Pancreas (tissue), 10 donors: Measurements from ENCODE around the gene ELOVL6. TPM values are rescaled to one million over a fixed set of nuclear protein-coding genes. Genes with fewer than 3 reads are reported as not detected.

Experiments used
- ATAC-seq, 4 donors: fragments of 200-7000 bp; cut with Tn5 transposase; one replicate each; pipeline versions ENCODE4 v1.8.0 to v1.9.1; 2020; ENCODE audit warnings: mild to moderate bottlenecking in 4 of 4, moderate library complexity in 4 of 4
- DNase-seq, 6 donors: peaks; one replicate each; pipeline ENCODE4 v3.0.0-alpha.2; 2020
- FAIRE-seq: peaks from 2 replicates; lab custom pipeline; 2012; peaks lifted over from hg19 to GRCh38; lab: Jason Lieb, UNC
- H3K27ac ChIP-seq, 4 donors: fragments of 200-600 bp; sonication (generic); 1 replicate in 3 of 4; 2 replicates in 1 of 4; pipeline versions ENCODE4 v1.5.0 to v1.8.0; 2020
- H3K27me3 ChIP-seq, 4 donors: fragments of 200-600 bp; one replicate each; pipeline ENCODE4 v1.8.0; 2021
- H3K36me3 ChIP-seq, 3 donors: fragments of 200-600 bp; sonication (generic) in 1 of 3; one replicate each; pipeline versions ENCODE4 v1.5.0 to v1.8.0; 2020 to 2021
- H3K4me1 ChIP-seq, 3 donors: fragments of 200-600 bp; one replicate each; pipeline ENCODE4 v1.8.0; 2021
- H3K4me3 ChIP-seq, 4 donors: fragments of 200-600 bp; sonication (generic) in 2 of 4; one replicate each; pipeline versions ENCODE4 v1.5.0 to v1.8.0; 2020 to 2021
- H3K9me3 ChIP-seq, 4 donors: fragments of 200-600 bp; one replicate each; pipeline ENCODE4 v1.8.0; 2021
- CTCF ChIP-seq, 4 donors: fragments of 200-600 bp; sonication (generic) in 3 of 4; IDR thresholded peaks; one replicate each; pipeline versions ENCODE4 v1.5.0 to v1.8.0; 2021; ENCODE audit warnings: antibody characterized with exemption in 4 of 4
- WGBS, 2 donors: extraction: QIAGEN DNeasy Blood & Tissue Kit; methylation state at CpG; one replicate each; pipeline ENCODE4 v1.1.7; 2013; 5-methylcytosine and 5-hydroxymethylcytosine counted together
- intact Hi-C, 3 donors: fragments of 100-400 bp; cut with DNase I; formaldehyde crosslinking; loops; one replicate each; pipeline versions ENCODE4 v1.11.1 to v1.14.2; 2022
- polyA plus RNA-seq, 2 donors: library from polyadenylated mRNA; stranded (reverse); fragments of 200-250 nt; gene quantifications; one replicate each; pipeline ENCODE4 v1.2.3, GENCODE V29; 2013
- total RNA-seq, 6 donors: library from RNA; stranded (reverse); fragmentation: NEBNext Ultra II Directional in 4 of 6; extraction: Animal tissue kit (Norgen Biotek cat#: 25700) in 4 of 6; gene quantifications; one replicate each; pipeline versions ENCODE4 v1.2.1 to v1.2.4, GENCODE V29; 2021 to 2023
- donor health status: healthy with polysubstance abuse.
- donor health status: DM: no; HTN: no; CAD: no; lungs with moderate emphysema.
- donor health status: DM: no; HTN: no; CAD: no.
- donor health status: control.
- donor health status: control.
- donor health status: Bipolar disorder and iron deficiency.
- donor health status: DM: yes; HTN: yes; CAD: no.
- donor health status: DM: no; HTN: no; CAD: no.
- donor health status: DM: no; HTN: no; CAD: no.
- donor health status: DM: yes; HTN: yes; CAD: no.

ELOVL6 gene
- total and polyA plus RNA-seq, 8 donors, result 0.69 to 3.5 (median 1.8) TPM

- Histone ChIP-seq H3K36me3 (no peaks in the 10 kb centered on the region), H3K4me1 (peaks cover 0 to 3% (median 2%) of the 10 kb centered on the region in 3 donors), H3K4me3 (no peak overlapping the region), H3K27me3 (no peaks in the 10 kb centered on the region), H3K27ac (no peak overlapping the region), H3K9me3 (no peaks in the 10 kb centered on the region)
- no peak for ATAC-seq
- FAIRE-seq, result no peak
- no peak for TF ChIP-seq CTCF (IDR thresholded peaks at IDR 0.05)
- 85 to 95% methylated on average over 1 of the region's 1 CpG for WGBS, 2 donors
- intact Hi-C loops, result no loop called here
- no peak for DNase-seq
These were observed 122.5 kb downstream of the ELOVL6 start for GRCh38 chr4:110075891-110076290.

GRCh38 chr4:110075083-110075738 lies 123.2 kb downstream of the ELOVL6 start:
- Histone ChIP-seq H3K27ac (no peak overlapping the region), H3K4me3 (no peak overlapping the region), H3K27me3 (no peaks in the 10 kb centered on the region), H3K36me3 (no peaks in the 10 kb centered on the region), H3K9me3 (no peaks in the 10 kb centered on the region), H3K4me1 (peaks cover 0 to 3% (median 2%) of the 10 kb centered on the region in 3 donors)
- intact Hi-C loops, result no loop called here
- ATAC-seq, result no peak
- no peak for FAIRE-seq
- TF ChIP-seq CTCF (IDR thresholded peaks at IDR 0.05), result no peak
- no peak for DNase-seq

- H3K9me3 ChIP-seq, result no peaks in the 10 kb centered on the region
- WGBS, 2 donors, result 82 to 90% methylated on average over 4 of the region's 4 CpGs
- intact Hi-C loops, result no loop called here
- H3K27me3 ChIP-seq, result no peaks in the 10 kb centered on the region
- DNase-seq (no peak), ATAC-seq (no peak), FAIRE-seq (no peak)
- H3K4me3 ChIP-seq, result no peak overlapping the region
- H3K4me1 ChIP-seq, result peaks cover 0 to 3% (median 2%) of the 10 kb centered on the region in 3 donors
- no peak for TF ChIP-seq CTCF (IDR thresholded peaks at IDR 0.05)
- H3K36me3 ChIP-seq, result no peaks in the 10 kb centered on the region
- H3K27ac ChIP-seq, result no peak overlapping the region
These were observed 123.8 kb downstream of the ELOVL6 start for GRCh38 chr4:110074570-110074969.

- H3K4me3 ChIP-seq, result no peak overlapping the region
- no peaks in the 10 kb centered on the region for H3K9me3 ChIP-seq
- intact Hi-C loops, result no loop called here
- 35 to 47% methylated on average over 10 of the region's 10 CpGs for WGBS, 2 donors
- H3K4me1 ChIP-seq, result peaks cover 0 to 3% (median 2%) of the 10 kb centered on the region in 3 donors
- ATAC-seq (peak in 3 of 4 donors; percentile 65 to 79 (median 66)), DNase-seq (peak in 3 of 6 donors; percentile 8 to 46 (median 16)), FAIRE-seq (no peak)
- no peaks in the 10 kb centered on the region for H3K27me3 ChIP-seq
- TF ChIP-seq CTCF (IDR thresholded peaks at IDR 0.05), result no peak
- no peaks in the 10 kb centered on the region for H3K36me3 ChIP-seq
- no peak overlapping the region for H3K27ac ChIP-seq
These were observed 125.2 kb downstream of the ELOVL6 start for GRCh38 chr4:110073053-110073845.

GRCh38 chr4:110071466-110071865 lies 126.9 kb downstream of the ELOVL6 start:
- FAIRE-seq (no peak), DNase-seq (no peak), ATAC-seq (no peak)
- Histone ChIP-seq H3K4me3 (no peak overlapping the region), H3K27me3 (no peaks in the 10 kb centered on the region), H3K36me3 (no peaks in the 10 kb centered on the region), H3K4me1 (peaks cover 0 to 3% (median 2%) of the 10 kb centered on the region in 3 donors), H3K27ac (no peak overlapping the region), H3K9me3 (no peaks in the 10 kb centered on the region)
- TF ChIP-seq CTCF (IDR thresholded peaks at IDR 0.05), result no peak
- intact Hi-C loops, result no loop called here
- 79 to 88% methylated on average over 6 of the region's 6 CpGs for WGBS, 2 donors
